Activated CD4-positive, alpha-beta memory T cell treated with anti-CD3 and anti-CD28 coated beads for 36 hours (primary cell): Measurements from ENCODE around the gene MYL11. TPM values are rescaled to one million over a fixed set of nuclear protein-coding genes. Genes with fewer than 3 reads are reported as not detected.
"Not testable (repeated sequence)": the region's sequence is repeated elsewhere in the genome, so short reads cannot be mapped to it uniquely, and the experiment has no call there.

Experiments
- CTCF ChIA-PET: fragments of 350-600 bp; sonication (Branson Sonifier 250); formaldehyde crosslinking; loops from one replicate; lab custom pipeline; 2021; ENCODE audit warnings: antibody characterized with exemption, inconsistent platforms; lab: Charles Lee
- POLR2A ChIA-PET: fragments of 350-600 bp; sonication (Branson Sonifier 250); formaldehyde crosslinking; loops from one replicate; lab custom pipeline; 2021; ENCODE audit warnings: antibody characterized with exemption; lab: Charles Lee
- DNase-seq: peaks from one replicate; pipeline ENCODE4 v3.0.0-alpha.2; 2020
- H3K27ac Mint-ChIP-seq: one replicate; pipeline ENCODE4 v1.8.0; 2021; ENCODE audit warnings: mixed read lengths
- H3K27me3 Mint-ChIP-seq: one replicate; pipeline ENCODE4 v1.8.0; 2021; ENCODE audit warnings: mixed read lengths
- H3K36me3 Mint-ChIP-seq: one replicate; pipeline ENCODE4 v1.8.0; 2021; ENCODE audit warnings: mixed read lengths
- H3K4me1 Mint-ChIP-seq: one replicate; pipeline ENCODE4 v1.8.0; 2021; ENCODE audit warnings: low read depth, mixed read lengths
- H3K4me3 Mint-ChIP-seq: one replicate; pipeline ENCODE4 v1.8.0; 2021; ENCODE audit warnings: mild to moderate bottlenecking, mixed read lengths
- H3K9me3 Mint-ChIP-seq: one replicate; pipeline ENCODE4 v1.8.0; 2021; ENCODE audit warnings: mixed read lengths
- intact Hi-C: fragments of 100-400 bp; cut with micrococcal nuclease; formaldehyde crosslinking; loops from one replicate; pipeline ENCODE4 v1.15.1; 2023
- total RNA-seq, 2 experiments: library from RNA; stranded (reverse); gene quantifications; one replicate each; pipeline ENCODE4 v1.2.3, GENCODE V29; 2021

Gene MYL11, protein sequence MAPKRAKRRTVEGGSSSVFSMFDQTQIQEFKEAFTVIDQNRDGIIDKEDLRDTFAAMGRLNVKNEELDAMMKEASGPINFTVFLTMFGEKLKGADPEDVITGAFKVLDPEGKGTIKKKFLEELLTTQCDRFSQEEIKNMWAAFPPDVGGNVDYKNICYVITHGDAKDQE
- total RNA-seq, result 1 to 10 TPM in 1 of 2 experiments, under 1 TPM in 1; 0.83 to 1.6 TPM

- intact Hi-C loops, result loop anchor here (10.0 kb wide), 2 partner anchors 550 kb away; partner anchors contain the start of genes FBXL19 and MVP
- H3K36me3 Mint-ChIP-seq, result peaks cover 13% of the 10 kb centered on the region
- H3K9me3 Mint-ChIP-seq, result no peaks in the 10 kb centered on the region
- H3K27ac Mint-ChIP-seq, result peak within 1 kb of the TSS; percentile 63
- peaks cover 3% of the 10 kb centered on the region for H3K27me3 Mint-ChIP-seq
- ChIA-PET POLR2A (interaction anchor here (0.6 kb wide), 1 partner anchor 183 kb away, joined by 3 read pairs; no protein-coding TSS in a partner anchor), CTCF (no interaction called here)
- no peak for DNase-seq
- no peak within 1 kb of the TSS for H3K4me3 Mint-ChIP-seq
- peaks cover 28% of the 10 kb centered on the region for H3K4me1 Mint-ChIP-seq
Measured at GRCh38 chr16:30374538-30374937, at the start of gene MYL11. MYL11 (plus strand) TSS chr16:30374802; CDS start chr16:30374858, 56 bp downstream.

- CTCF ChIA-PET, result interaction anchor here (0.6 to 2.0 kb wide), 5 partner anchors 21 to 264 kb away, joined by 3 to 5 read pairs (median 4); partner anchors contain the start of gene CD2BP2
- intact Hi-C loops, result not testable (repeated sequence)
Measured at GRCh38 chr16:30334473-30334989, 40.1 kb upstream of the MYL11 start.

GRCh38 chr16:30335028-30335597 is 39.5 kb upstream of the MYL11 start:
- not testable (repeated sequence) for H3K27me3 Mint-ChIP-seq, H3K9me3 Mint-ChIP-seq, H3K36me3 Mint-ChIP-seq
- peaks cover 15% of the 10 kb centered on the region for H3K4me1 Mint-ChIP-seq
- POLR2A ChIA-PET, result interaction anchor here (0.7 to 1.6 kb wide), 4 partner anchors 19 to 73 kb away, joined by 3 to 4 read pairs (median 4); no protein-coding TSS in a partner anchor
- peak overlapping the region; percentile 84 for H3K27ac Mint-ChIP-seq
- peak; percentile 89 for DNase-seq
- peak overlapping the region; percentile 94 for H3K4me3 Mint-ChIP-seq
- intact Hi-C loops, result loop anchor here (1.0 kb wide), 2 partner anchors 35 to 137 kb away; partner anchors contain the start of genes ITGAL and TBC1D10B
- CTCF ChIA-PET, result interaction anchor here (0.6 to 2.0 kb wide), 6 partner anchors 20 to 263 kb away, joined by 3 to 5 read pairs (median 4); partner anchors contain the start of gene CD2BP2

More at GRCh38 chr16:30334473-30334989, 40.1 kb upstream of the MYL11 start:
- H3K9me3 Mint-ChIP-seq, H3K36me3 Mint-ChIP-seq, H3K27me3 Mint-ChIP-seq: not testable (repeated sequence)
- POLR2A ChIA-PET, result interaction anchor here (1.6 kb wide), 1 partner anchor 34 kb away, joined by 4 read pairs; no protein-coding TSS in a partner anchor
- Mint-ChIP-seq H3K27ac (peak overlapping the region; percentile 85), H3K4me1 (peaks cover 17% of the 10 kb centered on the region), H3K4me3 (peak overlapping the region; percentile 94)
- peak; percentile 93 for DNase-seq

GRCh38 chr16:30335598-30336474 is 38.8 kb upstream of the MYL11 start:
- ChIA-PET POLR2A (interaction anchor here (0.7 to 1.6 kb wide), 4 partner anchors 18 to 72 kb away, joined by 3 to 4 read pairs (median 4); no protein-coding TSS in a partner anchor), CTCF (interaction anchor here (0.9 to 2.0 kb wide), 5 partner anchors 60 to 262 kb away, joined by 3 to 5 read pairs (median 3); no protein-coding TSS in a partner anchor)
- Mint-ChIP-seq H3K4me3 (peak overlapping the region; percentile 94), H3K27me3 (no peaks in the 10 kb centered on the region), H3K27ac (peak overlapping the region; percentile 84), H3K4me1 (peaks cover 12% of the 10 kb centered on the region), H3K9me3 (no peaks in the 10 kb centered on the region), H3K36me3 (peaks cover 3% of the 10 kb centered on the region)
- intact Hi-C loops, result loop anchor here (1.0 kb wide), 2 partner anchors 34 to 136 kb away; partner anchors contain the start of genes ITGAL and TBC1D10B
- peak; percentile 61 for DNase-seq

GRCh38 chr16:30337964-30338357 is 36.6 kb upstream of the MYL11 start:
- POLR2A ChIA-PET, CTCF ChIA-PET, H3K4me1 Mint-ChIP-seq, H3K27me3 Mint-ChIP-seq, H3K27ac Mint-ChIP-seq, H3K9me3 Mint-ChIP-seq, DNase-seq, H3K4me3 Mint-ChIP-seq, H3K36me3 Mint-ChIP-seq, intact Hi-C loops: not testable (repeated sequence)

GRCh38 chr16:30338715-30339114 is 35.9 kb upstream of the MYL11 start:
- H3K27ac Mint-ChIP-seq, H3K36me3 Mint-ChIP-seq, H3K4me3 Mint-ChIP-seq, H3K9me3 Mint-ChIP-seq, DNase-seq, POLR2A ChIA-PET, H3K4me1 Mint-ChIP-seq, intact Hi-C loops, CTCF ChIA-PET, H3K27me3 Mint-ChIP-seq: not testable (repeated sequence)

DNA sequence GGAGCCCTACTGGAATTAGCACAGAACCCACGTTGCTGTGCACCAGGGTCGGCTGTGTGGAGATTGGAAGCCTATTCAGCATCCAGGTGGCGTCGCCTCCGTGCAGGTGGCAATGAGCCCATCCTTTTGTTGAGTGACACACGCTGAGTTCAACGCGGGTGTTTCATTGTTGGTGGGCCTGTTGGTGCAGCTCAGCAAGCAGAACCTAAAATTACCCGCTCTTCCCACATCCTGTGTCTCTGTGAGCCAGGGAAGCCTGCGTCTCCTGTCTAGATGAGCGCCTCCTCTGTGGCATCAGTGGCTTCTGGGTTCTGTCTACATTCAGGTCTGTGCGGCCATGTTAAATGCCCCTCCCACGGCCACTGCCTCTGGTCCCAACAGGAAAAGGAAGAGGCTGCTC is 34.0 kb upstream of the MYL11 start:
- Mint-ChIP-seq H3K4me3 (no peak overlapping the region), H3K9me3 (no peaks in the 10 kb centered on the region), H3K27me3 (no peaks in the 10 kb centered on the region), H3K4me1 (peaks cover 6% of the 10 kb centered on the region), H3K36me3 (peaks cover 4% of the 10 kb centered on the region), H3K27ac (no peak overlapping the region)
- CTCF ChIA-PET, result no interaction called here
- POLR2A ChIA-PET, result no interaction called here
- intact Hi-C loops, result no loop called here
- no peak for DNase-seq

- H3K36me3 Mint-ChIP-seq, H3K27ac Mint-ChIP-seq, intact Hi-C loops, H3K4me3 Mint-ChIP-seq, H3K9me3 Mint-ChIP-seq, POLR2A ChIA-PET, DNase-seq, H3K4me1 Mint-ChIP-seq, H3K27me3 Mint-ChIP-seq: not testable (repeated sequence)
- CTCF ChIA-PET, result interaction anchor here (1.3 kb wide), 1 partner anchor 68 kb away, joined by 5 read pairs; no protein-coding TSS in a partner anchor
Measured at GRCh38 chr16:30341971-30342370, 32.6 kb upstream of the MYL11 start.

GRCh38 chr16:30342751-30343490 is 31.7 kb upstream of the MYL11 start:
- no peak for DNase-seq
- peaks cover 4% of the 10 kb centered on the region for H3K36me3 Mint-ChIP-seq
- H3K27me3 Mint-ChIP-seq, result no peaks in the 10 kb centered on the region
- no peaks in the 10 kb centered on the region for H3K4me1 Mint-ChIP-seq
- no peak overlapping the region for H3K4me3 Mint-ChIP-seq
- H3K9me3 Mint-ChIP-seq, result no peaks in the 10 kb centered on the region
- intact Hi-C loops, result no loop called here
- ChIA-PET CTCF (interaction anchor here (0.7 to 1.3 kb wide), 2 partner anchors 67 to 185 kb away, joined by 4 to 5 read pairs; no protein-coding TSS in a partner anchor), POLR2A (no interaction called here)
- H3K27ac Mint-ChIP-seq, result no peak overlapping the region

DNA sequence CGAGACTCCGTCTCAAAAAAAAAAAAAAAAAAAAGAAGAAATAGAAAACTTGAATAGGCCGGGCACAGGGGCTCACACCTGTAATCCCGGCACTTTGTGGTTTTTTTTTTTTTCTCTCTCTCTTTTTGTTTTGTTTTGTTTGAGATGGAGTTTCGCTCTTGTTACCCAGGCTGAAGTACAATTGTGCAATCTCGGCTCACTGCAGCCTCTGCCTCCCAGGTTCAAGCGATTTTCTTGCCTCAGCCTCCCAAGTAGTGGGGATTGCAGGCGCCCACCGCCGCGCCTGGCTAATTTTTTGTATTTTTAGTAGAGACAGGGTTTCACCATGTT is 31.1 kb upstream of the MYL11 start:
- CTCF ChIA-PET, result interaction anchor here (0.7 kb wide), 1 partner anchor 186 kb away, joined by 4 read pairs; no protein-coding TSS in a partner anchor
- POLR2A ChIA-PET, H3K4me1 Mint-ChIP-seq, H3K36me3 Mint-ChIP-seq, H3K27me3 Mint-ChIP-seq, H3K9me3 Mint-ChIP-seq, H3K27ac Mint-ChIP-seq, H3K4me3 Mint-ChIP-seq, intact Hi-C loops: not testable (repeated sequence)
- DNase-seq, result peak; percentile 1

DNA sequence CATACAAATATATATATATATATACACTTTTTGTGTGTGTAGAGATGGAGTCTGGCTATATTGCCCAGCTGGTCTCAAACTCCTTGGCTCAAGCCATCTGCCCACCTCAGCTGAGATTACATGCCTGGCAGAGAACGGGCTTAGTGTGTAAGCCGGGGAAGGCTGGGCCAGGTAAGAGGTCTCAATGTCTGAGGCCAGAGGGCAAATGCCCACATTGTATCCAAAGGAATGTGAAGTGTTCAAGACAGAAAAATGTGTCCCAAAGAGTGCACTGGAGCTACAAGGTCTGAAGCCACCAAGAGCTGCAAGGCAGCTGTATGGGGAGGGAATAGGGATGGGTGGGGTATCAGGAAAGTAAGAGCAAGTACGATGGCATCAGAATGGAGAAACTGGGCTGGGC is 28.3 kb upstream of the MYL11 start:
- Mint-ChIP-seq H3K27ac (no peak overlapping the region), H3K4me1 (peaks cover 17% of the 10 kb centered on the region), H3K4me3 (no peak overlapping the region), H3K9me3 (no peaks in the 10 kb centered on the region), H3K36me3 (peaks cover 17% of the 10 kb centered on the region), H3K27me3 (no peaks in the 10 kb centered on the region)
- POLR2A ChIA-PET, result interaction anchor here (0.6 kb wide), 1 partner anchor 46 kb away, joined by 6 read pairs; no protein-coding TSS in a partner anchor
- CTCF ChIA-PET, result no interaction called here
- peak; percentile 3 for DNase-seq
- intact Hi-C loops, result no loop called here
